ENCODE data around the gene ATOSB.

The ATOSB gene

DNA sequence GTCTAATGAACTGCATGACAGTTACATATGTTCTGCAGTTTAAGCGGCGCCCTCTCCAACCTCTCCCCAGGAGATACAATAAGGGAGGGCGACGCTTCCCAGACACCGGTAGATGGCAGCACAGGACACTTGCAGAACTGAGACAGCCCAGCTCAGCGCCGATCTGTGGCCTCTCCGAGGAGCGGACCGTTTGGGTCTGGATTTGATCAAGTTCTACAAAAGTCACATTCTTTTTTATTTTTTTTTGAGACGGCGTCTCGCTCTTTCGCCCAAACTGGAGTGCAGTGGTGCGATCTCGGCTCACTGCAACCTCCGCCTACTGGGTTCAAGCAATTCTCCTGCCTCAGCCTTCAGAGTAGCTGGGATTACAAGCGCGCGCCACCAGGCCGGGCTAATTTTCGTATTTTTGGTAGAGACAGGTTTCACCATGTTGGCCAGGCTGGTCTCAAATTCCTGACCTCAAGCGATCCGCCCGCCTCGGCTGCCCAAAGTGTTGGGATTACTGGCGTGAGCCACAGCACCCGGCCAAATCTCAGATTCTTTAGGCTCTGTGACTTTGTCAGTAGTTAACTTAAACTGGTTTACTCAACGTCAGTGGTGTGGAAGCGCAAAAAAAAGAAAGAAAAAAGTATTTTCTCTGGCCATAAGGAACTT lies 1.4 kb upstream of the ATOSB start:
- TF ChIP-seq, protein P1, sequence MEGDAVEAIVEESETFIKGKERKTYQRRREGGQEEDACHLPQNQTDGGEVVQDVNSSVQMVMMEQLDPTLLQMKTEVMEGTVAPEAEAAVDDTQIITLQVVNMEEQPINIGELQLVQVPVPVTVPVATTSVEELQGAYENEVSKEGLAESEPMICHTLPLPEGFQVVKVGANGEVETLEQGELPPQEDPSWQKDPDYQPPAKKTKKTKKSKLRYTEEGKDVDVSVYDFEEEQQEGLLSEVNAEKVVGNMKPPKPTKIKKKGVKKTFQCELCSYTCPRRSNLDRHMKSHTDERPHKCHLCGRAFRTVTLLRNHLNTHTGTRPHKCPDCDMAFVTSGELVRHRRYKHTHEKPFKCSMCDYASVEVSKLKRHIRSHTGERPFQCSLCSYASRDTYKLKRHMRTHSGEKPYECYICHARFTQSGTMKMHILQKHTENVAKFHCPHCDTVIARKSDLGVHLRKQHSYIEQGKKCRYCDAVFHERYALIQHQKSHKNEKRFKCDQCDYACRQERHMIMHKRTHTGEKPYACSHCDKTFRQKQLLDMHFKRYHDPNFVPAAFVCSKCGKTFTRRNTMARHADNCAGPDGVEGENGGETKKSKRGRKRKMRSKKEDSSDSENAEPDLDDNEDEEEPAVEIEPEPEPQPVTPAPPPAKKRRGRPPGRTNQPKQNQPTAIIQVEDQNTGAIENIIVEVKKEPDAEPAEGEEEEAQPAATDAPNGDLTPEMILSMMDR (IDR thresholded peaks at IDR 0.05; ENCODE audit: extremely low read depth, missing control alignments): peak; percentile 76
- DNase-seq (ENCODE audit: low spot score): peak; percentile 84

GRCh38 chr9:35116539-35116897 lies 856 bp upstream of the ATOSB start:
- TF ChIP-seq, protein P1 (IDR thresholded peaks at IDR 0.05; ENCODE audit: extremely low read depth, missing control alignments): no peak
- no peak for DNase-seq (ENCODE audit: low spot score)

- no peak for DNase-seq (ENCODE audit: low spot score)
- TF ChIP-seq, protein P1 (IDR thresholded peaks at IDR 0.05; ENCODE audit: extremely low read depth, missing control alignments): no peak
Measured at GRCh38 chr9:35114840-35115628, 628 bp downstream of the ATOSB start.

GRCh38 chr9:35114113-35114839 lies 1.4 kb downstream of the ATOSB start:
- TF ChIP-seq, protein P1 (IDR thresholded peaks at IDR 0.05; ENCODE audit: extremely low read depth, missing control alignments): no peak
- DNase-seq (ENCODE audit: low spot score): peak; percentile 52

DNA sequence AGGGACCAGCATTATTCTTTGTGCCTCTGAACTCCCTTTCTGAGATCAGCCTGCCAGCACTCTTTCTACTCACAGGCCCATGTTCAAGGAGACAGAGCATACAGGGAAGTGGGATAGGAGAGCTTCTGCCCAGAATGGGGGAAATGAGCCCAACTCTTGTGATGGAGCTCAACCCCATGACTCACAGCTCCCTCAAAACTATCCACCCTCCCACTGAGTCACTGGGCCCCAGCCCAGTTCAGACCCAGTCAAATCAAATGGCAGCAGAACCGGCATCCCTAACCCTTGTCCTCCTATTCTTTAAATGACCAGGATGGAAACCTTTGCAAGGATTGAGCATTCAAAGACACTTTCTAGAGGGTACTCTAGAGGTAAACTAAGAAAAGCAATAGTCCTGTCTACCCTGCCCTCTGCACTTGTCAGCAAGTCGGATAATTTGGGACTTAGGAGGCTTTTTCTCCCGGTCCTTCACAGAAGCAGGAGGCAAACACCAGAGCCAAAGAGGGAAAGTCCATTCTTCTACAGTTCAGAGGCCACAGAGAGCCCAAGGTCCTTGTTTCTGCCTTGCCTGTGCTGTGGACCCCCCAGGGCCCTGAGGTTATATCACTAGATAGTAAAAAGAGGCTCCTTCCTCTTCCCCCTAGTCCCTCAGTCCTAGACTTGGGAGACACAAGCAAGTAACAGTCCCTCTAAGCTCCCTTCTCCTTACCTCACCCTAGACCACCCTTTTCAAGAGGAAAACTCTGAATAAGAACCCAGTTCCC lies 3.2 kb downstream of the ATOSB start:
- TF ChIP-seq, protein P1 (IDR thresholded peaks at IDR 0.05; ENCODE audit: extremely low read depth, missing control alignments): no peak
- DNase-seq (ENCODE audit: low spot score): no peak

DNA sequence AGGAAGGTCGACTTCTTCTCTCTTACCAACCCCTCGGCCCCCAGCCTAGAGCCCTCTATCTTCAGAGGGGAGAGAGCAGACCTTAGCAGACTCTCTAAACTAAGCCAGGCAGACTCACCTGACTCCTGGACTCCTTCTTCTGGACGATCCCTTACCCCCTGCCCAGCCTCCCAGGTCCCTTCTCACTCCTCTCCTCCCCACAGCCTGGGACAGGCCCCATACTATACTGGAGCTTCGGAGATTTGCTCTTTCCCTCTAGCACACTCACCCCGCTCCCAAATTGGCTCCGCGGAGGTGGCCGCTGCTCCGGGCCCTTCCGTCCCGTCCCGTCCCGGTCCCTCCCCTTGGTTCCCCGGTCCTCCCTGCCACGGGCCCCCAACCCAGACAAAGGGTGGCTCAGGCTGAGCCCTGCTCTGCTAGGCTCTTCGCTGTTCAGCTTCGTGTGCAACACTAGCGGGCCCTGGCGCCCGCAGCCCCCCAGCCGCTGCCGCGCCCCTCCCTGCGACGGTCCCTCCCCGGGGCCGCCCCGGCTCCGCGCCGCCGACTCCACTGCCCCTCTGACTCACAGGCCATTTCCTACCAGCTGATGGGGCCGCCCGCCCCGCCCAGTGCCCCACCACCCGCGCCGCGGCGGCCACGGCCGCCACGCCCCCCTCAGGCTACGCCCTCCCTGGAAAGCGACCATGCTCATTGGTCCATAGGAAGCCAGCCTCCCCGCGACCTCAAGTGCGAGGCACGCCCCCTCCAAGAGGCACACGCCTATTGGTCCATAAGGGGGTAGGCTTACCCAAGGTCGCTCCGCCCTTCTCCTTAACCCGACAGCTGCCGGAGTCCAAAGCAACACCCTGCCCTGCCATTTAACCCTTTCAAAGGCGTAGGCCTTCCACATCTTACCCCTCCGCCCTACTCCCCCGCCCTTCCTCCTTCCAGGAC lies 4.4 kb downstream of the ATOSB start:
- DNase-seq (ENCODE audit: low spot score): peak; percentile 97
- TF ChIP-seq, protein P1 (IDR thresholded peaks at IDR 0.05; ENCODE audit: extremely low read depth, missing control alignments): no peak
